ENCODE measurements around the gene TYMS. TPM values are rescaled to one million over a fixed set of nuclear protein-coding genes. Genes with fewer than 3 reads are reported as not detected.
A peak's percentile ranks its signal among the peaks of the same experiment; 100 is the strongest.

The TYMS gene
- total and polyA plus RNA-seq, 9 of the 15 experiments (the other 6 are each of a cell fraction or from before 2014, with no cell fraction given), result 69.1 to 409 (median 175) TPM

GRCh38 chr18:693466-694187 is 36.2 kb downstream of the TYMS start (continued):
- TF ChIP-seq, protein P1, sequence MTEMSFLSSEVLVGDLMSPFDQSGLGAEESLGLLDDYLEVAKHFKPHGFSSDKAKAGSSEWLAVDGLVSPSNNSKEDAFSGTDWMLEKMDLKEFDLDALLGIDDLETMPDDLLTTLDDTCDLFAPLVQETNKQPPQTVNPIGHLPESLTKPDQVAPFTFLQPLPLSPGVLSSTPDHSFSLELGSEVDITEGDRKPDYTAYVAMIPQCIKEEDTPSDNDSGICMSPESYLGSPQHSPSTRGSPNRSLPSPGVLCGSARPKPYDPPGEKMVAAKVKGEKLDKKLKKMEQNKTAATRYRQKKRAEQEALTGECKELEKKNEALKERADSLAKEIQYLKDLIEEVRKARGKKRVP (CRISPR knock-in tag; IDR thresholded peaks at IDR 0.05), result no peak
- TF ChIP-seq ZNF184 (CRISPR knock-in tag; IDR thresholded peaks at IDR 0.05), result no peak
- TF ChIP-seq MTA1 (IDR thresholded peaks at IDR 0.05; ENCODE audit: borderline replicate concordance), result no peak
- TF ChIP-seq ARID3A (IDR thresholded peaks at IDR 0.05; ENCODE audit: borderline replicate concordance, low read depth, low read length), result no peak
- TF ChIP-seq NCOA4 (IDR thresholded peaks at IDR 0.05; ENCODE audit: partially characterized antibody), result no peak

DNA sequence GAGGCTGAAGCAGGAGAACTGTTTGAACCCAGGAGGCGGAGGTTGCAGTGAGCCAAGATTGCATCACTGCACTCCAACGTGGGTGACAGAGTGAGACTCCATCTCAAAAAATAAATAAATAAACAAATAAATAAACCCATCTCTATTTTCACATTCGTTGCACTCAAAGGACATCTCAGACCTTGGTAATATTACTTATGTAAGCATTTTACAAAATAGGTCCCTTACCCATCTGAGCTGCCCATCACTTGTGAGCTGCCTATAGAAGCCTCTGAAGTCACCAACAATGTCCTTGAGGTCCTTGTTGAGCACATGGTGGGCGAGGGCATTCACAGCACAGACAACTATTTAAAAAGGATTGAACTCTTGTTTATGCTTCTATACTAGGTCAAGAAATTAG is 39.6 kb downstream of the TYMS start:
- H3K4me3 ChIP-seq, result no peak overlapping the region
- POLR2A ChIA-PET, result interaction anchor here (0.7 to 1.6 kb wide), 5 partner anchors 10 to 157 kb away, joined by 3 to 6 read pairs (median 5); no protein-coding TSS in a partner anchor
- no peaks in the 10 kb centered on the region for H4K20me1 ChIP-seq (replicated peaks; ENCODE audit: control insufficient read depth, insufficient read depth, low read length)
- peaks cover 76% of the 10 kb centered on the region for H3K36me3 ChIP-seq (ENCODE audit: control insufficient read depth, insufficient read depth, low read length)
- intact Hi-C loops (cut with micrococcal nuclease), result no loop called here
- no peak for DNase-seq (ENCODE audit: extremely low read depth in 1 of 4, low spot score in 3 of 4)
- H3K9me1 ChIP-seq (ENCODE audit: control insufficient read depth, insufficient read depth, low read length), result no peaks in the 10 kb centered on the region
- no peak for ATAC-seq
- FAIRE-seq, result no peak
- in situ Hi-C loops (cut with MboI), result no loop called here
- H2AFZ ChIP-seq (ENCODE audit: low read depth, low read length), result no peak overlapping the region
- H3K9me3 ChIP-seq (replicated peaks; ENCODE audit: control insufficient read depth, insufficient read depth, low read depth, low read length), result no peaks in the 10 kb centered on the region
- no peak overlapping the region for H3K4me2 ChIP-seq (ENCODE audit: insufficient read depth, low read length)
- H3K4me1 ChIP-seq (replicated peaks in 1 of 2; ENCODE audit: control insufficient read depth in 2 of 2, insufficient read depth in 2 of 2, low read length in 2 of 2), result no peaks in the 10 kb centered on the region
- peaks cover 7% of the 10 kb centered on the region; the same call in 1 of the 3 replicates for H3K79me2 ChIP-seq (ENCODE audit: control insufficient read depth, insufficient read depth, low read length)
- 60% methylated on average over 4 of the region's 4 CpGs for WGBS (ENCODE audit: insufficient coverage, low coverage, missing lambda C conversion rate)
- H3K27me3 ChIP-seq (ENCODE audit: control insufficient read depth in 2 of 2, insufficient read depth in 2 of 2, low read length in 2 of 2), result no peaks in the 10 kb centered on the region
- no peak overlapping the region for H3K9ac ChIP-seq (ENCODE audit: insufficient read depth in 1 of 2, low read depth in 2 of 2, low read length in 2 of 2)
- no peak for TF ChIP-seq NFATC3 (IDR thresholded peaks at IDR 0.05)
- TF ChIP-seq ATF3 (IDR thresholded peaks at IDR 0.05), result peak; percentile 22; the same call in 1 of the 2 replicates
- no peak for TF ChIP-seq ATF3 (CRISPR knock-in tag; conservative IDR thresholded peaks at IDR 0.05)
- no peak for TF ChIP-seq ELF4 (CRISPR knock-in tag; IDR thresholded peaks at IDR 0.05)
- TF ChIP-seq ZNF316 (IDR thresholded peaks at IDR 0.05), result peak; percentile 47; the same call in 1 of the 2 replicates
- no peak for TF ChIP-seq CEBPG (CRISPR knock-in tag; IDR thresholded peaks at IDR 0.05)
- 0 out of 4 replicates have a peak, but pooled peaks of 1 of the 2 experiments have one; percentile 6 for TF ChIP-seq CEBPG (tag; conservative IDR thresholded peaks at IDR 0.05 in 1 of 2, IDR thresholded peaks at IDR 0.05 in 1 of 2)
- TF ChIP-seq SRSF7 (optimal IDR thresholded peaks at IDR 0.05; ENCODE audit: low read depth, low read length), result no peak
- no peak overlapping the region for H3K27ac ChIP-seq (ENCODE audit: extremely low read depth, low read depth, low read length)
- BruUV-seq (replicated peaks), result no TSS peak
- CTCF ChIA-PET (ENCODE audit: low intra/inter-chr PET ratio), result no interaction called here
